NCI-H1105 treated with DMSO at 0.1 percent for 48 hours (cell line): ENCODE measurements around the gene RPRD1B.
"Not testable (repeated sequence)": the region's sequence is repeated elsewhere in the genome, so short reads cannot be mapped to it uniquely, and the experiment has no call there.

Experiments
- DNase-seq: peaks from one replicate; lab custom pipeline; 2025; lab: John Stamatoyannopoulos, UW

RPRD1B gene

DNA sequence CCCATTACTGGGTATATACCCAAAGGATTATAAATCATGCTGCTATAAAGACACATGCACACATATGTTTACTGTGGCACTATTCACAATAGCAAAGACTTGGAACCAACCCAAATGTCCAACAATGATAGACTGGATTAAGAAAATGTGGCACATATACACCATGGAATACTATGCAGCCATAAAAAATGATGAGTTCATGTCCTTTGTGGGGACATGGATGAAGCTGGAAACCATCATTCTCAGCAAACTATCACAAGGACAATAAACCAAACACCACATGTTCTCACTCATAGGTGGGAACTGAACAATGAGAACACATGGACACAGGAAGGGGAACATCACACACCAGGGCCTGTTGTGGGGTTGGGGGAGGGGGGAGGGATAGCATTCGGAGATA, 73.8 kb downstream of the RPRD1B start:
- not testable (repeated sequence) for DNase-seq

DNA sequence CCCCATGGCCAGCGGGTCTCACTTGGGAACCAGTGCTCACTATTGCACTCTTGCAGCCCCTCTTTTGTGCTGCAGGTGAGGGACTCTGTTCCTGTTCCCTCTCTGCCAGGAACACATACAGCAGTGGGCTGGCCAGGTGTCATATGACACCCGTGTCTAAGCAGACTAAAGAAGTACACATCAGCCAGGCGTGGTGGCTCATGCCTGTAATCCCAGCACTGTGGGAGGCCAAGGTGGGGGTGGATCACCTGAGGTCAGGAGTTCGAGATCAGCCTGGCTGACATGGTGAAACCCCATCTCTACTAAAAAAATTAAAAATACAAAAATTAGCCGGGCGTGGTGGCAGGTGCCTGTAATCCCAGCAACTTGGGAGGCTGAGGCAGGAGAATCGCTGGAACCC, 74.4 kb downstream of the RPRD1B start:
- not testable (repeated sequence) for DNase-seq

DNA sequence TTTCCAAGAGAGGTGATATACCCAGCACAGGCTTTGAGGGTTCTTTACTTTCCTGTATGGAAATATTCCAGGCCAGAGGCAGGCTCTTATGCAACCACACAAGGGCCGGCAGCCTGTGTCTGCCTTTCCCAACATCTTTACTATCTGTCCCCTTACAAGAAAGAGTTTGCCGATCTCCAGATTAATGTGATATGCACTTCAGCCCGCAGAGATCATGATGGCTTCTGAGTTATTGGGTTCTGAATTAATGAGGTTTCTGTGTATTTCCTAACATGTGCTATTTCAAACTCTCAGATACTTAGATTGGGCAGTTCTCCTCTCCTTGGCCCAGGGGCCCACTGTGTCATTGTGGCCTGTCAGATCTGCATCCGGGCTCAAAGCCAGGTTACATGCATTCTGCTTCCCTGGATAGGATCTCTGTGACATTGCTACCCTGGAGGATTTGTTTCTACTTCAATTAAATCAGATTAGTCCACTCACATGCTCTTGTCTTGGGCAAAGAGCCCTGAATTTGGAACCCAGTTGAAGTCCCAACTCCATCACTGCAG, 75.0 kb downstream of the RPRD1B start:
- no peak for DNase-seq

DNA sequence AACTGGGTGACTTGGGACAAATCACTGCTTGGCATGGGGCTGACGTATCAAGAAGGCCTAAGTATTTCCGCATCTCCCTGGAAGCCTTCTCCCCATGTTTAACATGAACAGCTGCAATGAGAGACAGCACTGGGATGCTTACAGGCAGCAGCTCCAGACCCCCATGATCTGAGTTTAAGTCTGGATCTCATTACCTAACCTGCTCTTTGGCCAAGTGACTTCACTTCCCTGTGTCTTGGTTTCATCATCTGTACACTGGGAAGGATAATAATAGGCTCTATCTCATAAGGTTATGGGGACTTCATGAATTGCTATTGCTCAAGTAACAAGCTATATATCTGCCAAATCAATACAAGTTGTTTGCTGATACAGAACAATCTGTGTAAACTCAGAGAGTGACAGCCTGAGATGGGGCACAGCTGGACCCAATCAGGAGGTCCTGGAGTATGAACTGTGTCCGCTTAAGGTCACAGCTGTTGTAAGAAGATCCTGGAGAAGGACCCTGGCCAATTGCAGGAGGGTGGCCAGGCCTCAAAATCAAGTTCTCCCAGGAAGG, 75.5 kb downstream of the RPRD1B start:
- no peak for DNase-seq

DNA sequence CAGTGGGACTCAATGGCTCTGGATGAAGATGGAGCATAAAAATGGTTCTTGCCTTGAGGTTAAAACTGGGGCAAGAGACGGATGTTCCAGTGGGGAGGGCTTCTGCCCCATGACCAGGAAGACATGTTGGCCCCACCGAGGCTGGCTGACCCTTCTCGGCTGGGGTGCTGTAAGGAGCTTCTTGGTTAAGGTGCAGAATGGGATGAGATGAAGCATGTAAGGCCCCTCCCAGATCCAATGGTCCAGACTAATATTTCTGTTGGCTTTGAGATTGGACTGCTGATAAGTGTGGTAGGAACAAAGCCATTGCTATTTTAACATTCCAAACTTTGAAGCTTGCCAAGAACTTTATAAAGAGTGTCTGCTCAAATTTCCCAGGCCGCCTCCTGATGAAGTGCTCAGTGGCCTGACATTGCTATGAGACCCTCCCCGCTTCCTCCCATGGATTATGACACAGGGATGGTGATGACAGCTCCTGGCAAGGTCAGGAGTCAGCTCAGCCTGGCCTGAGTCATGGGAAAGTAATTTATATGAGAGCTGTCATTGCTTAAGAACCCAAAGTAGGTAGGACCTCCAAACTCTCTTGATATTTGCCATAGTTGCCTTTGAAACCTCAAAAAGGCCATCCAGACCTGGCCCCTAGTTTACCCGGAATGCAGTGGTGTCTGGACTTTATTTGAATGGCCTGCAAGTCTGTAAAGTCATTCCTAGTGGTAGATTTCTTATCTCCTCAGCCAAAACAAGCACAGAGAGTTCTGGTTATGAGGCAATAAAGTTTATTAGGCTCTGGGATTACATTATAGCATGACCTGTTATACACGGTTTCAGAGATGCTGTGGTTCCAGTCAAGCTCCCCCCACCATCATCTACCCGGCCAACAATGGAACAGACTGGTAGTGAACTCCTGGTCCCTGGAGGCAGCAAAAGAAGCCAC, 76.3 kb downstream of the RPRD1B start:
- no peak for DNase-seq

DNA sequence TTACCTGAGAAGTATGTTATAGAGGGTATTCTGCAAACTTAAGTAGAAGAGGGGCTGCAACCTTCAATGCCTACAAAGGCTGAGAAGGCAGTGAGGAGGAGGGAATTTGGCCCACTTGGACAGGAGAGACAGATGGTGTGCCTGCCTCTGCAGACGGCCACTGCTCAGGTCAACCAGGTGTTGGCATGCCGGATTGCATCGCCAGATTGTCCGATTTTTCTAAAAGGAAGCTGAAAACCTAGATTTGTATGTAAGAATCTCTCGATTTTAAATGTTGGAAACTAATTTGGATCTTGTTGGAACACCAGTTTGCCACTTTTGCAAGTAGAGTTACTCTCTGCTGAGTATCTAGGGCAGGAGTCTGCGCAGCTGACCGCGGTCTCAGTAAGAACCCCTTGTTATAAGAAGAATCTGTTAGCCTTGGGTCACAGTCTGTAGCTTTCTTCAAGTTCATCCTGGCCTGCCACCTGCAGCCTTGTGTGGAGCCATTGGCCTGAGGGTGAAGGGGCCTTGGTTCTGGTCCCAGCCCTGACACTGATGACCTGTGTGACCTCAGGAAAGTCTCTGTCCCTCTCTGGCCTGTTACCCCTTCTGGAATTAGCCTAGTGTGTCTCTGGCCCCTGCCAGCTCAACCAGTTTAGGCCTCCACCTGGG, 77.1 kb downstream of the RPRD1B start:
- no peak for DNase-seq

DNA sequence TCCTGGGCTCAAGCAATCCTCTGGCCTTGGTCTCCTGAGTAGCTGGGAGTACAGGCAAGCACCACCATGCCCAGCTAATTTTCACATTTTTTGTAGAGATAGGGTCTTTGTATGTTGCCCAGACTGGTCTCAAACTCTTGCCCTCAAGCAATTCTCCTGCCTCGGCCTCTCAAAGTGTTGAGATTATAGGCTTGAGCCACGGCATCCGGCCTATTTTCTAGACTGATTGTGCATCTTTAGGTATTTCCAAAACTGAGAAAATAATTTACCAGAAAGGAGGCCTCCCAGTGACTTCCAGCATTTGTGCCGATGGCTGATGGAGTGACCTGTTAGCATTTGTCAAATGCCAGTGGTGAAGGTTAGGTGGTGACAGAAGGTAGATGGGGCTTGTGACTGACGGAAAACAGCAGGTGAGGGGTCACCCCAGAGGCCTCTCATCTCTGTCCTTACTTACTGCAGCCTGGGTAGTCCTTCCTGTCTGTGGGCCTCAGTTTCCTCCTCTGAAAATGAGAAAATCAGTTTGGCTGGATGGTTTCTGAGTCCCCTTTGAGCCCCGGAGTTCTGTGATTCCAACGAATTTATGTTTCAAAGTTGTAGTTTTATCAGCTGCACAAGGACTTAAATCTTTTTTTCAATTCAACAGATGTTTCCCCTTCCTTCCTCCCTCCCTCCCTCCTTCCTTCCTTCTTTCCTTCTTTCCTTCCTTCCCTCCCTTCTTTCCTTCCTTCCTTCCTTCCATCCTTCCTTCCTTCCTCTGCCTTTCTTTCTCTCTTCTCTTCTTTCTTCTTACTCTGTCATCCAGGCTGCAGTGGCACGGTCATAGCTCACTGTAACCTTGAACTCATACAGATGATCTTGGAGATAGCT, 78.1 kb downstream of the RPRD1B start:
- no peak for DNase-seq

DNA sequence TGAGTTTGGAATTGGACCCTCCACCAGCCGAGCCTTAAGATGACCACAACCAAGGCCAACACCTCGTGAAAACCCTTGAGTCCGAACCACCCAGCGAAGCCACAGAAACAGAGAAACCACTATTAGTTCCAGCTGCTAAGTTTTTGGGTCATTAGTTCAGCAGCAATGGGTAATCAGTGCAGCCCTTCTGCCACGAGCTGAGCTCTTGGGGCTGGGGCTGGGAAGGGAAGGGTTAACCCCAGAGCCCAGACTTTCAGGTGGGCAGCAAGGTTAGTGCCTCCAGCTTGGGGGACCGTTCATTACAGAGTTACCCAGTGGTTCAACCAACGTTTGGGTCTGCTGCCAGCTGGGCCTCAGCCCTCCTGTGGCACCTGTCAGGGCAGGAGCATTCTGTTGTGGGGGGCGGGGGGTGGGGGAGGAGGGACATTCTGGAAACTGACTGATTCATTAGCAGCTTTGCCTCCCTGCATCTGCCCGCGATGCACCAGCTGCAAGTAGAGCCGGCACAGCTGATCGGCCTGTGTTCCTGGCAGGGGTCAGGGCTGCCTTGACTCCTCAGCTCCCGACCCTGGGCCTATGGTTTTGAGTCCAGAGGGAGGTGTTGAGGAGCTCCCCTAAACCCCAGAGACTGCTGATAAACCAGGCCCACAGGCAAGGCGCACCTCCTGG, 78.8 kb downstream of the RPRD1B start:
- DNase-seq, result no peak

DNA sequence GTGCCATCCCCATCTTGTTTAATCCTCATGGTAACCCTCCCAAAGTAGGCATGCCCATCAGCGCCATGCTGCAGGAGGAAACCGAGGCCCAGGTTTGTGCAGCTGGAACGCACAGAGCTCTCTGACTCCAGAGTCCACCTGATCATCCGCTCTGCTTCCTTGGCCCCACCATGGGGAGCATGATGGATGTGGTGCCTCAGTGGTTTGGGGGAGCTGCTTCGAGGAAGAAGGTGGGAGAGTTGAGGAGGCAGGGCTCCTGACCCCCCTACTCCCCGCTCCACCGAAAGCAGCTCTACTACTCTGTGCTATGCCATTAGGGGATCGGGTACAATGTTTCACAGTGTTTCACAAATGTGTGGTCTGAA, 79.4 kb downstream of the RPRD1B start:
- no peak for DNase-seq

DNA sequence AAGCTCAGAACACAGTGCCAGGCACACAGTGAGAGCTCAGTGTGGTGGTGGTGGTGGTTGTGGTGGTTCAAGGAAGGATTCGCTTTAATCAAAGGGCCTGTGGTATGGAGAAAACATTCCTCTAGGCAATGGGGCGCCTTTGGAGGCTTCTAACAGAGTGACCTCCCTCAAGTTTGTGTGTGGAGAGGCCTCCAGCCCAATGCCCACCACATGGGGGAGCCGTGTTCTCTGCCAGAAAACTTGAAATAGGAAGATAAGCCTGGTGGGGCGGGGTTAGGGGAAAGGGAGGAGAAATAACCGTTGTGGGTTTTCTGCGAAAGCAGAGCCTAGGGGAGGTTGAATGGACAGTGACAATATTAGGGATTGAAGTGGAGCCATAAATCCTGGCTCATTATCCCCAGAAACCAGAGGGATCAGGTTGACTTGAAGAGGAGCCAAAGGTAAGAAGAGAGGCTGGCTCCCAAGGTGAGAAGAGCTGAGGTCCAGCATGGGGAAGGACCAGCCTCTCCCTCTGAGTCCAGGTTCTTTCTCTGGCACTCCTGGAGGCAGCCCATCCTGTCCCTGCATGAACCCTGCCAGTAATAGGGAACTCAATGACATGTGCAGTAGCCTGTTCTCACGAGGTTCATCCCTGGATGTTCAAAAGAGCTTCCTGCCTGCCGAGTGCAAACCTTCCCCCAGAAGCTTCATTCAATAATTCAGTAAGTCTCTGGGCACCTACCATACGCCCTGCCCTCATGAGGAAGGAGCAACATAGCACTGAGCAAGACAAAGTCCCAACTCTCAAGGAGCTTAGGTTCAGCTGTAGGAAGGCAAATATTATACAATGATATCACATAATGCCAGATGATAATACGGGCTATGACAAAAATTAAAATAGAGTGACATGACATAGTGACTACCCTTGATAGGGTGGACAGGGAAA, 80.1 kb downstream of the RPRD1B start:
- peak; percentile 31 for DNase-seq

DNA sequence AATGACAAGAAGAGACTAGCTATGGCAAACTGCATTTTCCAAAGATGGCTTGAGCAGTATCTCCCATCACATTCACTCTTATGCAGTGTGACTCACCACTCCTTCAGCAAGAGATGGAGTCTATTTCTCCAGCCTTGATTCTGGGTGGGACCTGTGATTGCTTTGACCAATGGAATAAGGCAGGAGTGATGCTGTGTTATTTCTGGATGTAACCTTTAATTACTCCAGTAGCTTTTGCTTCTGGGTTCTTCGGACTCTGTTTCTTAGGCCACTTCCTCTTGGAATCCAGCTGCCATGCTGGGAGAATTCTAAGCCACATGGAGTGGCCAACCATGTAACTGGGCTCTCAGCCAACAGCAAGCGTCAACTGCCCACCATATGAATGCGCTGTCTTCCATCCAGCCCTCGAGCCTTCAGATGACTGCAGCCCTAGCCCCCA, 80.8 kb downstream of the RPRD1B start:
- DNase-seq, result no peak

DNA sequence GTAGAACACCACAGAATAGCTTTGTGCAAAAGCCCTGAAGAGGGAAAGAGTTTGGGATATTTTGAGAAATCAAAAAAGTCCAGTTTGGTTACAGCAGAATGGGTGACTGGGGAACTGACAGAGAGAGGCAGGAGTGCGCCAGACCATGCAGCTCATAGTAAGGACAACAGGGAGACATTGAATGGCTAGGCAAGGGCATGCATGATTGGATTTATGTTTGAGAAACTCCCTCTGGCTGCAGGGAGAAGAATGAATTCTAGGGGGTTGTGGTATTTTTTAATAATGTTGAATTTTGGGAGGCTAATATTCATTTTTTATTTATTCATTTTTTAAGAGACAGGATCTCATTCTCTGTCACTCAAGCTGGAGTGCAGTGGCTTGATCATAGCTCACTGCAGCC, 81.7 kb downstream of the RPRD1B start:
- DNase-seq, result no peak

DNA sequence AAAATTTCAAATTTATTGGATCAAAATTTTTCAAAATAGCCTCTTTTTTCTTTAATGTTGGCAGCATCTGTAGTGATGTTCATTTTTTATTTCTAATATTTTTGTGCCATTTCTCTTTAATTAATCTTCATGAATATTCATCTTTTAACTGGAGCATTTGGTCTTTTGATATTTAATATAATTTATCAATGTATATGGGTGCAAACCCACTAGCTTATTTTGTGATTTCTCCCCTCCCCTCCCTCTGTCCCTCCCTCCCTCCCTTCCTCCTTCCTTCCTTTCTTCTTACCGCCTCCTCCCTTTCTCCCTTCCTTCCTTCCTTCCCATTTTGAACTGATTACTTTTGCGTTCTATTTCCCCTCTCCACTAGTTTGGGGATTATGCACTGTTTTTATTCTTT, 82.3 kb downstream of the RPRD1B start:
- DNase-seq, result no peak

DNA sequence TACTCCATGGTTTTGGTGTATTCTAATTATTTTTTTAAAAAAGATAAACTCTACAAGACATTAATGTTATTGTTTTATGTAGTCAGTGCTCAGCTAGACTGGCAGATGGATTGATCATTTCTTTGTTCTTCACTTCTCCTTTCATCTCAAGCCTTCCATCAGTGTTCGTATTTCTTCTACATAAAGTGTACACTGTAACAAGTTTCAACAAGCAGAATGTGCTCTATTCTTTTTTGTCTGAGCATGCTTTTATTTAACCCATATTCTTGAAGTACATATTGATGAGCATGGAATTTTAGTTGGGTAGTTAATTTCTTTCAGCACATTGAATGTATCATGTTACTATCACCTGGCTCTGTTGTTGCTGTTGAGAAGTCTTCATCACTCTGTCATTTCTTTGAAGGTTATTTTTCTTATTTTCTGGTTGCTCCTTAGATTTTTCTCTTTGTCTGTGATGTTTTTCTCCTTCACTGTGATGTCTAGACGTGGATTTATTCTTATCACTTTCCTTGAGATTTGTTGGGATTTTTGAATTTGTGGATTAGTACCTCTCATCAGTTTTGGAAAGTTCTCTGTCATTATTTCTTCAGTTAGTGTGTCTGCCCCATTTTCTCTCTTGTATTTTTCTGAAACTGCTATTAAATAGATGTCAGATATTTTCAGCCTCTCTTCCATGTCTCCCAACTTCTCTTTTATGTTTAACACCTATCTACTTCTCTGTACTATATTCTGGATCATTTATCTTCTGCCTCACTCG, 83.0 kb downstream of the RPRD1B start:
- DNase-seq, result peak; percentile 70

DNA sequence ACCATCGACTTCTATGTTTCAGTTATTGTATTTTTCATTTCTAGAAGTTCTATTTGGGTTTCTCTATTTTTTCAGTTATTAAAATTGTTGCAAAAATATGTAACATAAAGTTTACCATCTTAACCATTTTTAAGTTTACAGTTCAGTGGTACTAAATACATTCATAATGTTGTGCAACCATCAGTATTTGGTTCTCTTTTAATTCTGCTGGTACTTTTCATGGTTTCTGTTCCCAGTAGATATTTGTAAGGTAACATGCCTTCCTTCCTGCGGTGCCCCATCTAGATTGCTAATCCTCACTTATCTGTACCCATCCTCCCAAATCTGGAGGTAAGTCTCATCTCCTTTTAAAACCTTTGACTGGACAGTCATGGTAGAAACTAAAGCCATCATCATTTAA, 83.7 kb downstream of the RPRD1B start:
- DNase-seq, result no peak

DNA sequence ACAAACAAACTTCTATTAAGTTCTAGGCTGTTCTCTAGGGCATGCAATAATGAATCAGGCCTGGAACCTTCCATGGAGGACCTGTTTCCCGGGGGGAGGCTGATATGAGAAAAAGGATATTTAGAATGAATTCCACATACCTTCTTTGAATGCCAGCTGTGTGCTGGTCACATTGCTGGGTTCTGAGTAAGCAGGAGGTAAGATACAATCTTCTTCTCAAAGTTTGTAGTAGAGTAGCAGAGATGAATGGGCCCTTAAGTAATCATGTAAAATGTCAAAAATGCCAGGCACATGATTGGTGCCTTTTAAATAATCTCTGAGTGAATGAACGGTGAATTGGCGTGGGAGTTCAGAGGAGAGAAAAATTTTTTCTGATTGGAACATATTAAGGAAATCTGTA, 84.1 kb downstream of the RPRD1B start:
- no peak for DNase-seq

DNA sequence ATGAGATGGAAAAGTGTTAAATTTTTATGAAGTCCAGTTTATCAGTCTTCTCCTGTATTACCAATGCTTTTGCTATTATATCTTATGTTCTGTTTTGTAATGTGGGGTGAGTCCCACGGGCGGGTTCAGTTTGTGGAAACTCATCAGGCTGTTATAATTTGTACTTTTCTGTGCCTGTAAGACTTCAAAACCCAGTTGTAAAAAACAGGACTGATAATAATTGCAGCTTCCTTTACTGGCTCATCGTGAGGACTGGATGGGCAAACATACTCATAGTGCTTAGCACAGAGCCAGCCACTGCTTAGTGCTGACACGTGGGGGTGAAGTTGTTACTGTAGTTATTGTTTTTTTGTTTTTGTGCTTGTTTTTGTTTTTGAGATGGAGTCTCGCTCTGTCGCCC, 85.9 kb downstream of the RPRD1B start:
- no peak for DNase-seq

DNA sequence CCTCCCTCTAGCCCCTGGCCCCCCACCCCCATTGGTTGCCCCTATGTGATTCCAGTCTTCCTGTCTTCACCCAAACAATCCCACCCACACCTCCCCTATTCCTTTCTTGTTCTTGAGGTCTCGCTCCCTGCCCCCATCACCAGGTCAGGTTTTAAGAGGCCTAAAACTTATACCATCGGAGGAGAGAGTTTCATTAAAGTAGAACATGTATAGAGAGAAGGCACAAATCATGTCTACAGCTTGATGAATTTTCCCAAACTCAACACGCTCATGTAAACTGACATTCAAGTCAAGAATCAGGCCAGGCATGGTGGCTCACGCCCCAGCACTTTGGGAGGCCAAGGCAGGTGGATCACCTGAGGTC, 87.1 kb downstream of the RPRD1B start:
- no peak for DNase-seq

DNA sequence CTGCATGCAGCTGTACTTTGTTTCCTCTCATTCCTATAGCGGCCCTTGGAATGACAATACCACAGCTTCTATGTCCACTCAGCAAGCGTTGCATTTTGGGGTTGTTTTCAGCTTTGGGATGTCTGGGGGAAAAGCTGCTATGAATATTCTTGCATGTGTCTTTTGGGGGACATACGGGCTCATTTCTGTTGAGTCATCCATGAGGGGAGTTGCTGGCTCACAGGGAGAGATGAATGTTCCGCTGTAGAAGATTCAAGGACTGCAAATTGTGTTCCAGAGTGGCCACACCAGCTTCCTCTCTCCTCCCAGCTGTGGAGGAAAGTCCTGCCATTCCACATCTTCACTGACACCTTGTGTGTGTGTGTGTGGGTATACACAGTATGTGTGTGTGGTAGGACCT, 88.2 kb downstream of the RPRD1B start:
- DNase-seq, result no peak
